ENCODE results near the gene FNDC10.

The FNDC10 gene

DNA sequence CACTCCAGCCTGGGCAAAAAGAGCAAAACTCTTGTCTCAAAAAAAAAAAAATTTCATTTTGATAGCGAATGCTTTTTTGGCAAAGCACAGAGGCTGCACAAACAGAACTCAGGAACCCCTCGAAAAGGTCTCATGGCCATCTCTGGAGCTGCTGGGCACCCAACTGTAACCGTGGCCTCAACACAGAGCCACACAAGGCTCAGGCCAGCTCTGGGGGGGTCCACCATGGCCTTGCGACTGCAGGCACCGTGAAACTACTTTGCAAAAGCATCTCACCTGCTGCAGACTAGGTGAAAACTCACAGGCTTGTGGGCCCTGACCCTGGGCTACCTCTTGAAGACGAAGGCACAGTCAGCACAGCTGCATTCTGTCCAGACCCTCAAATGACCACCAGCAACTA lies 43.4 kb downstream of the FNDC10 start:
- TF ChIP-seq ZFX (IDR thresholded peaks at IDR 0.05; ENCODE audit: borderline replicate concordance): no peak
- TF ChIP-seq, protein P1, sequence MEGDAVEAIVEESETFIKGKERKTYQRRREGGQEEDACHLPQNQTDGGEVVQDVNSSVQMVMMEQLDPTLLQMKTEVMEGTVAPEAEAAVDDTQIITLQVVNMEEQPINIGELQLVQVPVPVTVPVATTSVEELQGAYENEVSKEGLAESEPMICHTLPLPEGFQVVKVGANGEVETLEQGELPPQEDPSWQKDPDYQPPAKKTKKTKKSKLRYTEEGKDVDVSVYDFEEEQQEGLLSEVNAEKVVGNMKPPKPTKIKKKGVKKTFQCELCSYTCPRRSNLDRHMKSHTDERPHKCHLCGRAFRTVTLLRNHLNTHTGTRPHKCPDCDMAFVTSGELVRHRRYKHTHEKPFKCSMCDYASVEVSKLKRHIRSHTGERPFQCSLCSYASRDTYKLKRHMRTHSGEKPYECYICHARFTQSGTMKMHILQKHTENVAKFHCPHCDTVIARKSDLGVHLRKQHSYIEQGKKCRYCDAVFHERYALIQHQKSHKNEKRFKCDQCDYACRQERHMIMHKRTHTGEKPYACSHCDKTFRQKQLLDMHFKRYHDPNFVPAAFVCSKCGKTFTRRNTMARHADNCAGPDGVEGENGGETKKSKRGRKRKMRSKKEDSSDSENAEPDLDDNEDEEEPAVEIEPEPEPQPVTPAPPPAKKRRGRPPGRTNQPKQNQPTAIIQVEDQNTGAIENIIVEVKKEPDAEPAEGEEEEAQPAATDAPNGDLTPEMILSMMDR (IDR thresholded peaks at IDR 0.05): no peak
- H3K27ac ChIP-seq: no peak overlapping the region

DNA sequence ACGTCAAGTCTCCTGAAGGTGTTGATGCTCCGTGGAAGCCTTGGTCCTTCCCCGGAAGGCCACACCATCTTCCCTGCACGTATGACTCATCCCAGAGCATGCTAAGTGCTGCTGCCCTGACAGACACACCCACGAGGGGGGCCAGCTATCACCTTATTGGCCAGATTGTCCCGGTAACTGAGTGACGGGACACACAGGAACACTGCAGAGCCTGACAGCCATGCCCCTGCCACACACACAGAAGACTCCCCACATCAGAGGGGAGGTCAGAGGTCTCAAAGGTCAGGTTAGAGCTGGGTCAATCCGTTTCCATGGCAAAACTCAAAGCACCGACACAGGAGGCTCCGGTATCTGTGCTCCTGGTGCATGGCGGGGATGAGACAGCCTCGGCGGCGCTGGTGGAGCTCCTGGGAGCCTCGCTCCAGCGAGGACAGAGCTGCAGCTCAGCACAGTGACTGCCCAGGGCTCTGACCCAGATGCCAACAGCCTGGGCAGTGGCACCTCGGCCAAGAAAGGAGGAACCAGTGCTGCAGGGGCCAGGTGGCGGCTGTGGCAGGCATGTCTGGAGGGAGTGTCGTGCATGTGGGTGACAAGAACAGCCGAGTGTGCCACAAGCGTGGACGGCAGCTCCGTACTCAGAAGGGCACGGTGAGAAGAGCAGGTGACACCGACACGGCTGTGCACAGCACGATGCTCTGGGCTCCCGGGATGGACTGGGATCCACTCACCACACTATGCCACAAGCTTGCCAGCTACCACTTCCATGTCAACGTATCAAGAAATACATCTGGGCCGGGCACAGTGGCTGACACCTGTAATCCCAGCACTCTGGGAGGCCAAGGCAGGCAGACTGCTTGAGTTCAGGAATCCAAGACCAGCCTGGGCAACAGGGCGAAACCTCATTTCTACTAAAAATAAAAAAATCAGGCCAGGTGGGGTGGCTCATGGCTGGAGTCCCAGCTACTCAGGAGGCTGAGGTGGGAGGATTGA lies 44.7 kb downstream of the FNDC10 start:
- no peak overlapping the region for H3K27ac ChIP-seq
- no peak for TF ChIP-seq ZFX (IDR thresholded peaks at IDR 0.05; ENCODE audit: borderline replicate concordance)
- TF ChIP-seq, protein P1 (IDR thresholded peaks at IDR 0.05): no peak

DNA sequence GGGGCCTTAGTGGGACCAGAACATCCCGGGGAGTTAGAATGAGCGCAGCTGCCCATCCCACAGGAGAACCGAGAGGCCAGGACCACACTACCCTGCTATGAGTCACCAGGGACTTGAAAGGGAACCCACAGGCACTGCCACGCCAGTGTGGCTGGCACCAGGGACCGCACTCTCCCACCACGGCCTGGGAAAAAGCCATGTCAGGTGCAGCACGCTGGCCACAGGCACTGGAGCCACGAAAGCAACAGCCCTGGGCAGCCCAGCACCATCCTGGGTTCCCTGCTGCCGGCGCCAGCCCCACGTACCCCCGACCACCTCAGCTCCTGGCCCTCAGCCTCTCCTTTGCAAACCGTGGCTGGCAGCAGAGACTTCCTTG lies 45.4 kb downstream of the FNDC10 start:
- H3K27ac ChIP-seq: no peak overlapping the region
- no peak for TF ChIP-seq ZFX (IDR thresholded peaks at IDR 0.05; ENCODE audit: borderline replicate concordance)
- TF ChIP-seq, protein P1 (IDR thresholded peaks at IDR 0.05): no peak

DNA sequence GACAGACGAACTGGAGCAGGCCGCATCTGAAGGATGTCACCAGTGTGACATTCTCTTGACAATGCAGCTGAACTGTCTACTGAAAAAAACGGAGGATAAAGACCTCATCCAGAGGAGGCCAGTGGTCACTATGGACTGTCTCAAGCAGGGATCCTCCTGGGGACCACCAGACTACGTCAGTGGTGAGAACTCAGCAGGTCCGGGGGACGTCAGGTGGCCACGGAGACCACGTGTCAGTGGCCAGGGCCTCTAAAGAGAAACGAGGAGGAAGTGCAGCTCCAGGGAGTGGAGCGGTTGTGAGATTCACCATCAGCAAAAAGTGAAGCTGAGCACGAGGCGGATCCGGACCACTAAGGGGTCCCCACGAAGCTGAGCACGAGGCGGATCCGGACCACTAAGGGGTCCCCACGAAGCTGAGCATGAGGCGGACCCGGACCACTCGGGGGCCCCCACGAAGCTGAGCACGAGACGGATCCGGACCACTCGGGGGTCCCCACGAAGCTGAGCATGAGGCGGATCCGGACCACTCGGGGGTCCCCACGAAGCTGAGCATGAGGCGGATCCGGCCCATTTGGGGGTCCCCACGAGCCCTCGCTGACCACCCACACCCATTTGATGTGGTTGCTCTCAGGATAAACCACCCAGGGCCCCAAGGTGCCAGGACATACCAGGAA lies 46.0 kb downstream of the FNDC10 start:
- no peak overlapping the region for H3K27ac ChIP-seq
- TF ChIP-seq, protein P1 (IDR thresholded peaks at IDR 0.05): no peak
- no peak for TF ChIP-seq ZFX (IDR thresholded peaks at IDR 0.05; ENCODE audit: borderline replicate concordance)

DNA sequence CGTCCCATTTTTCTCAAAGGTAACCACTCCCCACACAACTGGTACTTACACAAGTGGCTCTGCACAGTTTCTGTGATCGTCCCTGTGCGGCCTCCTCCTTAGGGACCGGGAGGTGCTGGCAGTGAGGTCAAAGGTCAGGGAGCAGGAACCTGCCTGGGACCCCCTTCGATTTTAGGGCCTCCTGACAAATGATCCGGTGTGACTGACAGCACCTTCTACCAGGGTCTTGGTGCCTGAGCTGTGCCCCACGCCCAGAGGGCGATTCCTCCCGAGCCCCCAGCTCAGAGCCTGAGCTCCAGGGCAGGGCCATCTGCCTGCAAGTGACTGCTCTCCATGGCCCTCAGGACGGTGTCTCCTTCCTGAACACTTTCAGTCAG lies 47.7 kb downstream of the FNDC10 start:
- no peak for TF ChIP-seq ZFX (IDR thresholded peaks at IDR 0.05; ENCODE audit: borderline replicate concordance)
- TF ChIP-seq, protein P1 (IDR thresholded peaks at IDR 0.05): no peak
- H3K27ac ChIP-seq: no peak overlapping the region

DNA sequence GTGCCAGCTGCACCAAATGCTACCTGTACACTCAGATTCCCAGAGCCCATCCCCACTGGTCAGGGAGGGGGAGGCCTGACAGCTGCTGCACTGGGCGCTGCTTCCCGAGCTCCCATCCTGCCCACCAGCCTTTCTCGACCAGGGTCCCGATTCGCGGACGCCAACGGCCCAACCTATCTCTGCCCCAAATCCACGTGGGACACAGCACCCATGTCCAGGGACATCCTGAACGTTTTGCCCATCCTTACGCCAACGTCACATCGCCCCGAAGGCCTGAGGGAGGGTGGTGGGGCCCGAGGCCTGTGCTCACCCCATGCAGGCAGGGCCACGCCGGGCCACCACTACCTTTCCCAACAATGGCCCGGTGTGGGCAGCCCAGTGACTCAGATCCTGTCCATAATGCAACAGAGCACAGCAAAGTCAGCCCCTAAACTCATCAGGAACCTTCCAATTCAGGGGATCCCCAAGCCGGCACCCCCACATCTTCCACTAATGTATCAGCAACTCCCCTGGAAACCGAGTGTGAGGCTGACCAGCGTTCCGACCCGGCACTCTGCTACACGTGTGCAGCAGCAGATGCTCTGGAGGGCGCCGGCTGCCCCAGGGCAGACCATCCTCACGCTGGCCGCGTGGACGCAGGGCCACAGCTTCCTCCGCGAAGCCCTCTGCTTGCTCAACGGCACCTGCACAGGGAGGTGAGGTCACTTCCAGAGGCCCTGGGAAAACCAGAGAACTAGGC lies 48.2 kb downstream of the FNDC10 start:
- no peak for TF ChIP-seq ZFX (IDR thresholded peaks at IDR 0.05; ENCODE audit: borderline replicate concordance)
- TF ChIP-seq, protein P1 (IDR thresholded peaks at IDR 0.05): no peak
- H3K27ac ChIP-seq: no peak overlapping the region

Data from 22Rv1 (cell line).